Keratinocyte (primary cell): Measurements from ENCODE around the gene SPDYE2.
"Not testable (repeated sequence)": the region's sequence is repeated elsewhere in the genome, so short reads cannot be mapped to it uniquely, and the experiment has no call there.

Source experiments
- CTCF ChIP-seq, 3 experiments: IDR thresholded peaks in 1 of 3; conservative IDR thresholded peaks in 1 of 3; optimal IDR thresholded peaks in 1 of 3; 2 replicates in 2 of 3; 3 replicates in 1 of 3; pipeline versions ENCODE3 to v1.5.1; 2011; ENCODE audit warnings: low read length in 3 of 3, mild to moderate bottlenecking in 3 of 3, moderate library complexity in 2 of 3, control low read depth in 1 of 3, inconsistent platforms in 1 of 3; ENCODE audit not compliant: insufficient read depth in 2 of 3; ENCODE audit errors: extremely low read depth in 1 of 3
- EZH2 ChIP-seq: IDR thresholded peaks from one replicate; pipeline ENCODE4 v1.6.1; 2012; ENCODE audit warnings: inconsistent platforms, mild to moderate bottlenecking, low read length, moderate library complexity

GRCh38 chr7:102593637-102594334 is 42.8 kb downstream of the SPDYE2 start:
- not testable (repeated sequence) for TF ChIP-seq CTCF (optimal IDR thresholded peaks at IDR 0.05 in 1 of 3, IDR thresholded peaks at IDR 0.05 in 1 of 3, conservative IDR thresholded peaks at IDR 0.05 in 1 of 3; ENCODE audit: extremely low read depth in 1 of 3, insufficient read depth in 2 of 3, low read length in 3 of 3); EZH2
